Forelimb muscle (tissue), 1 donor: Measurements from ENCODE around the gene TTC38. TPM values are rescaled to one million over a fixed set of nuclear protein-coding genes. Genes with fewer than 3 reads are reported as not detected.
"Not testable (repeated sequence)": the region's sequence is repeated elsewhere in the genome, so short reads cannot be mapped to it uniquely, and the experiment has no call there.

Experiments
- DNase-seq: peaks from one replicate; pipeline ENCODE4 v3.0.0-alpha.2; 2013; ENCODE audit warnings: low read depth
- polyA plus RNA-seq: library from polyadenylated mRNA; unstranded; fragments of 120-200 nt; gene quantifications from one replicate; pipeline ENCODE4 v1.2.1, GENCODE V29; 2013; ENCODE audit not compliant: insufficient read length

The TTC38 gene
- polyA plus RNA-seq, 1 donor = 18.2 TPM

DNA sequence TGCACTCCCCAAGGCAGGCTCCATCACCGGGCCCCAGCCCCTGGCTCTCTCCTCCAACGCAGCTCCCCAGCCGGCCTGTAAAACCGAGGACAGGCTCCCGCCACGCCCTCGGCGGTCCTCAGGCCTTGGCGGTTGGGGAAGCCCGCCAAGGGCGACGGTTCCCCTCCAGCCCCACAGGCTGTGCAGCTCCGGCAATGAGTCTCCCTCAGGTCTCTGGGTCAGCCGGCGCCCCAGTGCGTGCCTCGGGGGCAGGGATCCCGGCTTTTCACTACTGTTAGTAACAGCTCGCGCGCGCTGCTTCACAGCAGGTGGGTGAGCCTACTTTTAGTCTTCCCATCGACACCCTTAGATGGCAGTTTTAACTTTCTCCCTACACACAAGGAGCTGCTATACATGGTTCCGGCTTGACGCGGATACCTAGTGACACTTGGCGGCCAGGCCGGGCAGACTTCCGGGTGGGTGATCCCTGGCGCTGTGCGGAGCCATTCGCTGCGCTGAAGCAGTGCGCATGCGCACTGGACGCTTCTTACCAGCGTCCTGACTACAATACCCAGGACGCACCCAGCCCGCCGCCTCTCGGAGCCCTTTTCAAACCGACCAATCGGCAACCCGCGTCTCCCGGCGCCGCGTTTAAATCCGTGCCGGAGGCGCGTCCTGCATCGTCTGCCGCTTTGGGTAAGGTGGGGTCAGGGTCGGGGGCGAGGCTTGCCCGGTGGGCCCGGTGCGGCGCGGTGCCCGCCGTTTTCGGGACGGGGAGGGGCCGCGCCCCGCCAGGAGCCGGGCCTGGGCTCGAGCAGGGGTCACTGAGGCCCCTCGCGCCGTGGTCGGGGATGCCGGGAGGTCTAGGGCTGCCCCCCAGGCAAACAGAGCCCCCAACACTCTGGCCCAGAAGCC lies 28.7 kb downstream of the TTC38 start, which contains the start of gene GTSE1:
TSS of gene GTSE1 (plus strand) at position 614 of the 894 bp plus-strand sequence. CDS start 531 bp downstream, outside the sequence.
- DNase-seq = peak; percentile 99

DNA sequence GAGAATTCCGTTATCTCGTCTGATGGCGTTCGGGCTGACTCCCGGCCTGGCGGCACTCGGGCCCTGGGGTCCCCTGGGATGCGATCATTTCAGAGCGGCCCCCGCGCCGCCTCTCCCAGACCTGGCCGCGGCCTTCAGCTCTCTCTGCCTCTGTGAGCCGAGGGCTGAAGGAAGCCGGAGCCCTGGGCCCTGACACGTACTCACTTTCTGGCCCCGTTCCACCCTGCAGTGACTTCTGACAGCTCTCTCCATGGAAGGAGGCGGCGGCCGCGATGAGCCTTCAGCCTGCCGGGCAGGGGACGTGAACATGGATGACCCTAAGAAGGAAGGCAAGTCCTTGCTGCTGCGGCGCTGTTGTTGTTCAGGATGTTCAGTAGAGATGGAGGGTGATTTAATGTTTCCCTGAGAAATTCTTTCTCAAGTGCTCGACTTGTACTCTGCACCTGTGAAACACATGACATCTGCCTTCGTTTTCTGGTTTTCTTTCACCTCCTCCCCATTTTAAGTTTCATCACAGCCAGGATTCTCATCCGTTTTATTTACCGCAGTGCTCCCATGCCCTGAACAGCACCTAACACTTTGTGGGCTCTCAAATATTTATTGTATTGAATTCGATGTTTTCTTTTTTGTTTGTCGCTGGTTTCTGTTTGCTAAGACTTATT lies 29.5 kb downstream of the TTC38 start:
- no peak for DNase-seq

- no peak for DNase-seq
These were observed 31.3 kb downstream of the TTC38 start for GRCh38 chr22:46299101-46299500.

DNA sequence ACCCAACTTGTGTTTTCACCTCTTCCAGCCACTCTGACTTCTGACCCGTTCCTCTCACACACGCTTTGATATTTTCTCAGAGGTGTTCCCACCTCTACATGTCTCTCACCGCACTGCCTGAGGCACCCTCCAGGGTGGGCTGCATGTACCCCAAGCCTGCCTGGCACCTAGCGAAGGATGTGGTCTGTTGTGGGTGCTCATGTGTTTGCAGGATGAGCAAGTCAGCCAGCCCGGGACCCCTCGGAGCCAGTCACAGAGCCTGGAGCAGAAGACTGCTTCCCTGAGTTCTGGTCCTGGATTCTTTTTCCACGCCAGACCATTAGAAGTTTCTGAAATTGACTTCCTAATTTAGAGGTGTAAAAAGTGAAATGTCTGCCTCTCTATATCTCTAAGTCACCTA lies 32.7 kb downstream of the TTC38 start:
- no peak for DNase-seq

DNA sequence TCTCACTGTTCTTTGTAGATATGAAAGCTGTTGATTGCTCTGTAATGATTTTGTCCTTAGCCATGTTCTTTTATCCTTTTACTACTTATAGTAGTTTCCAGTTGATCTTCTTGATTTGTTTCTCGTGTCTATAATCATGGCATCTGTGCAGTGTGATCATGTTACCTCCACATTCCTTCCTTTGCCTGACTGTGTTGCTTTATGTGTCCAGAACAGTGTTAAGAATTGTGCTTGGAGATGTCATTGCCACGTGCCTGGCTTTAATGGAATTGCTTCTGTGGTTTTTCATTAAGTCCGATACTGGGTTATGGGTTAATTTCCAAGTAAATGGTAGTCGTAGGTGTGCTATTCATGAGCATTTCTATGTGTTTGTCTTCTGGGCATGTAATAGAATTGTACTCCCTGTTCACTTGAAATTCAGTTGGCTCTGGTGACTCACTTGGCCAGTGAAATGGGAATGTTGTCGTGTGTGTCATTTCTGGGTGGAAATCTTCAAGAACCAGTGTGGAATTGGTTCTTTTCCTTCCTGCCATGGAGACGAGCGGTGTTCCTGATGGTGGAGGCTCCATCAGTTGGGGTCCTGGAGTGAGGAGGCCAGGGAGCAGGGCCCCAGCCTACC lies 35.6 kb downstream of the TTC38 start:
- no peak for DNase-seq

GRCh38 chr22:46308283-46308988 lies 40.6 kb downstream of the TTC38 start:
- DNase-seq = no peak

GRCh38 chr22:46309526-46310085 lies 41.8 kb downstream of the TTC38 start:
- no peak for DNase-seq

DNA sequence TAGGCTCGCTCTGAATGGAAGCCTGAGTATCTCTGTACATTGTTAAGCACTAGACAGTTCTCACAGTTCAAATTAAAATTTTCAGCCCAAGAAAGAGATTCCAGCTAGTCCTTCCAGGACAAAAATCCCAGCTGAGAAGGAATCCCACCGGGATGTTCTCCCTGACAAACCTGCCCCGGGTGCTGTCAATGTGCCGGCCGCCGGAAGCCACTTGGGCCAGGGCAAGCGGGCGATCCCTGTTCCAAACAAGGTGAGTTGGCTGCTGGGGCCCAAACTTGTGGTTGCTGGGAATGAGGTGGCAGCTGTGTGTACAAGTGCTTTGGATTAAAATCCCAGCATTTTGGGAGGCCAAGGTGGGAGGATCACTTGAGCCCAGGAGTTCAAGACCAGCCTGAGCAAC lies 44.2 kb downstream of the TTC38 start:
- DNase-seq = no peak

DNA sequence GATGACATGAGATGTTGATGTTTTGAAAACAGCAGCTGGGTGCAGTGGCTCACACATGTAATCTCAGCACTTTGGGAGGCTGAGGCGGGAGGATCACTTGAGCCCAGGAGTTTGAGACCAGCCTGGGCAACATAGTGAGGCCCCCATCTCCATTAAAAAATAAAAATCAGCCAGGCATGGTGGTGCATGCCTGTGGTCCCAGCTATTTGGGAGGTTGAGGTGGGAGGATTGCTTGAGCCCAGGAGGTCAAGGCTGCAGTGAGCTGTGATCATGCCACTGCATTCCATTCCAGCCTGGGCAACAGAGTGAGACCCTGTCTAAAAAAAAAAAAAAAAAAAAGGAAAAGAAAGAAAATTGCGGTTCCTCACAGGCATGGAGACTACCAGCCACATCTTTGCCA lies 45.0 kb downstream of the TTC38 start:
- DNase-seq = not testable (repeated sequence)

- no peak for DNase-seq
These were observed 48.2 kb downstream of the TTC38 start for GRCh38 chr22:46315976-46316375.

DNA sequence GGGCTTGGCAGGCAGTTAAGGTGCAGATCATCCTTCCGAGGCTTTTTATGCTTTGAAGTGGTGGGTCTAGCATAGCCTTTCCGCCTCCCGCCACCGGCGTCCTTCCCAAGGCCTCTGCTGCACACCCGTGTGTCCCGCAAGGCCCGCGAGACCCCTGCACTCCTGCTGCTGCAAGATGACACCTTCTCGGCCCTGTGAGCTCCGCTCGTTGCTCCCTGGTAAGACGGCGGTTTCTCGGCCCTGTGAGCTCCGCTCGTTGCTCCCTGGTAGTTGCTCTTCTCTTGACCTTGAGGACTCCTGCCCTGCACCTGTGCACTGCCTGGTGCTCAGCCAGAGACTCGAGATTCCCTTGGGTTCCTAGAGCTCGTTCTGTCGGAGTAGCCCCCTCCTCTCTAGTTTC lies 49.8 kb downstream of the TTC38 start:
- no peak for DNase-seq

DNA sequence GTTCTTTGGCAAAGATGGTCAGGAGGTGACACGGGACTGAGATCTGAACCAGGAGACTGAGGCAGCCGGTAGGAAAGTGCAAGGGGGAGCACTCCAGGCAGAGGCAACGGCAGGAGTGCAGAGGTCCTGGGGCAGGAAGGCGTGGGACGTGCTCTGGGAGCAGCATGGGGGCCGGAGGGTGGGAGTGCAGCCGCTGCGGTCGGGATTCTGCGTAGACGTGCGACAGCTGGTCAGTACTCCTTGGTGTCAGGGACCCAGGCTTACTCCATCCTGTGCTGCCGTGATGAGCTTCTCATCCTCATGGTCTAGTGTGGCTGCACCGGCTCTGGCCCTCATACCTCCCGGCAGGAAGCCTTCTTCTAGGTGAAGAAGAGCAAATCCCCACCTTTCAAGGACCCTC lies 50.8 kb downstream of the TTC38 start:
- no peak for DNase-seq

DNA sequence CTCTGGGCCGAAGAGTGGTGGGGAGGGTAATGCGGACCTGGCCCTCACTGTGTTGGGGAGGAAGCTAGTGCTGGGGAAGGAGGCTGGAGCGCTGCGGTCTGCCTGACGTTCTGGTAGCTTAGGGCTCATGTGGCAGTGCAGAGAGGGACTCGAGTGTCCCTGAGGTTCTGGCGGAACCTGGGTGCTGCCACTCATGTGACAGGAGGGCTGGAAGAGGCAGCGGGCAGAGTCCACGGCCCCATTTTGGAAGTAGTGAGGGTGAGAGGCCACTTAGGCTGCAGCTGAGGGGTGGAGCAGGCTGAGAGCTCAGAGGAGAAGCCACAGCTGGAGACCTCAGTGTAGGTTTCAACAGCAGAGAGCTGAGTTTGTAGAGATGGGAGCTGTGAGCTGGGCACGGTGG lies 51.5 kb downstream of the TTC38 start:
- DNase-seq = no peak

DNA sequence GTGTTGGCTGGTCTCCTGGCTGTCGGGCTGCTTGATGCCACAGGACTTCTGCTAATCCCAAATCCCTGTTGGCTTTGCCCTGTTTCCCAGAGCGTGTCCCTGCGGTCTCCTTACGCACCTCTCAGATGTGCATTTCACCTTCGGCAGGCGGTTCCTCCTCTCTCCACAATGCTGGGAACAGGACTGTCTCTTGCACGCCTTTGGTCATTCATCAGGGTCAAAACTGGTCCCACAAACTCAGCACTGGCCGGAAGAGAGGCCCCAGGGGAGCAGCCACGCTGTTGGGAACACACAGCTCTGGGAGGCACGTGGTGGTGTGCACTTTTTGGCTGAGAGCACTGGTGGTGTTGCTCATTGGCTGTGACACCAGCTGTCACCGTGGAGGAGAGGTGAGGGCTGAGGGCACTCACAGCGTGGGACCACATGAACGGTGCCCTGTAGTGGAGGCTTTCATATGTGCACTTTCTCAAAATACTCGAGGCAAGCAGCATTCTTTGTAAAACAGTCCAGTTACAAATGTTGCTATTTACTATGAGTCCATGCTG lies 52.4 kb downstream of the TTC38 start:
- DNase-seq = no peak

DNA sequence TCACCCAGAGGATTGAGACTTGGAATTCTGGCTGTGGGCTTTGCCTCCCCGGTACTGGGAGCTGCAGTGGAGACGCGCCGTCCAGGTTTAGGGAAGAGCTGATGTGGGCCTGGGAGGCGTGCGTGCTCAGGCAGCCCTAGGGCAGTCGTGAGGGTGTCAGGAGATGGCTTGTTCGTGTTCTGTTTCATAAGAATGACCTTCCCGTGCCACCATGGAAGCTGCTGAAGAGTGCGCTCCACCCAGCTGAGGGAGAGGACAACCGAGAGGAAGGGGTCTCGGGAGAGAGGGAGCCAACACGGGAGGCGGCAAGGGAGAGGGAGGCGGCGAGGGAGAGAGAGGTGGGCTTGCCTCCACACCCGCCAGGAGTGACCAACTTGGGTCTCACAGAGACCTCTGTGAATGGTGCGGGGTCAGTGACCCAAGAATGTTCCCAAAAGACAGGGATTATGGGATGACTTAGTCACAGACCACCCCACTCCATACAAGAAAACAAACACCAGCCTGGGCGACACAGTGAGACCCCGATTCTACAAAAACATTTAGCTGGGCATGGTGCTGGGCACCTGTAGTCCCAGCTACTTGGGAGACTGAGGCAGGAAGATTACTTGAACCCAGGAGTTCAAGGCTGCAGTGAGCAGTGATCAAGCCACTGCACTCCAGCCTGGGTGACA lies 53.0 kb downstream of the TTC38 start:
- no peak for DNase-seq

GRCh38 chr22:46322711-46323110 lies 54.9 kb downstream of the TTC38 start:
- no peak for DNase-seq

DNA sequence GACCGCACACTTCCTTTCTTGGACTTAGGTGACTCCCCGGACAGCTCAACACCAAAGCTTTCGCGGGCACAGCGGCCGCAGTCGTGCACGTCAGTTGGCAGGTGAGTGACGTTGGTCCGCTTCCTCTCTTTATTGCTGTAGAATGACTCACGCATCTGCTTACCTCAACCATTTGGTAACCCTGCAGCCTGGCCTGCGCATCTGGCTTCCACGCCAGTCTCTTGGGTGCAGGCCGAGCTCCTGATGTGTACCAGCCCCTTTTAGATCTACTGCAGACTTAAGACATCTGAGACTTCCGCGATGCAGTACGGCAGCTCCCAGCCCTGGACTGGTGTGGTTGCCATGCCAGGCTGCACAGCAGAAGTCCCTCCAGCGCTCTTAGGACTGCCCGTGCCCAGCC lies 55.4 kb downstream of the TTC38 start:
- DNase-seq = no peak

GRCh38 chr22:46326066-46326680 lies 58.4 kb downstream of the TTC38 start:
- no peak for DNase-seq

GRCh38 chr22:46327691-46328465 lies 60.1 kb downstream of the TTC38 start:
- DNase-seq = no peak

DNA sequence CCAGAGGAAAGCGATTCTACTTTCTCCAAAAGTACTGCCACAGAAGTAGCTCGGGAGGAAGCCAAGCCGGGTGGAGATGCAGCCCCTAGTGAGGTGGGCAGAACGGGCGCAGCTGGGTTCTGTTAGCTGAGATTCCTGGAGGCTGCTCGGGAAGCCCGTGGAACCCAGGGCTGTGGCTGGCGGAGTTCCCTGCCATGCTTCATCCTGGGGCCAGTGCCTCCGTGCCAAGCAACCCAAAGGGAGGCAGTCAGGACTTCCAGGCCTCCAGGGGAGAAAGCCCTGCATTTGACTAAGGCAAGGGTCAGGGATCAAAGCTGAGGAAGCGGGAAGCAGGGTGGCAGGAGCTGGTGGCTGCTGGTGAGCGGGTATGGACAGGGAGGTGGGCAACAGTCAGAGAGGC lies 61.0 kb downstream of the TTC38 start:
- DNase-seq = no peak
